Stimulated activated effector memory CD8-positive, alpha-beta T cell treated with anti-CD3 and anti-CD28 coated beads, Interleukin-12 subunit alpha, Interleukin-12 subunit beta, amount 100 ng/mL, for 72 hours (primary cell): Measurements from ENCODE around the gene ANKRD29.
"Not testable (repeated sequence)": the region's sequence is repeated elsewhere in the genome, so short reads cannot be mapped to it uniquely, and the experiment has no call there.

Source experiments
- ATAC-seq: fragments of 150-1000 bp; cut with Tn5 transposase; 2 replicates; pipeline ENCODE4 v1.10.0; 2021
- DNase-seq, 2 donors: peaks; one replicate each; pipeline ENCODE4 v3.0.0; 2021 to 2022; ENCODE audit warnings: low spot score in 2 of 2
- H3K27ac Mint-ChIP-seq: one replicate; pipeline ENCODE4 v1.8.0; 2022; ENCODE audit warnings: mild to moderate bottlenecking, mixed read lengths
- H3K36me3 Mint-ChIP-seq: one replicate; pipeline ENCODE4 v1.8.0; 2022; ENCODE audit warnings: mild to moderate bottlenecking, mixed read lengths
- H3K4me1 Mint-ChIP-seq: one replicate; pipeline ENCODE4 v1.8.0; 2022; ENCODE audit warnings: mixed read lengths
- H3K4me3 Mint-ChIP-seq: one replicate; pipeline ENCODE4 v1.8.0; 2022; ENCODE audit warnings: mild to moderate bottlenecking, mixed read lengths
- H3K9me3 Mint-ChIP-seq: one replicate; pipeline ENCODE4 v1.8.0; 2022; ENCODE audit warnings: mixed read lengths

ANKRD29 gene

GRCh38 chr18:23640052-23640451 is 22.7 kb downstream of the ANKRD29 start:
- H3K36me3 Mint-ChIP-seq = no peaks in the 10 kb centered on the region
- no peak overlapping the region for H3K27ac Mint-ChIP-seq
- H3K9me3 Mint-ChIP-seq = no peaks in the 10 kb centered on the region
- ATAC-seq = no peak
- no peak for DNase-seq
- H3K4me1 Mint-ChIP-seq = no peaks in the 10 kb centered on the region
- H3K4me3 Mint-ChIP-seq = no peak overlapping the region

GRCh38 chr18:23636433-23636832 is 26.3 kb downstream of the ANKRD29 start:
- ATAC-seq, DNase-seq, H3K9me3 Mint-ChIP-seq, H3K4me3 Mint-ChIP-seq, H3K4me1 Mint-ChIP-seq, H3K36me3 Mint-ChIP-seq, H3K27ac Mint-ChIP-seq: not testable (repeated sequence)

GRCh38 chr18:23636071-23636399 is 26.7 kb downstream of the ANKRD29 start:
- Mint-ChIP-seq H3K4me1 (no peaks in the 10 kb centered on the region), H3K36me3 (no peaks in the 10 kb centered on the region), H3K4me3 (no peak overlapping the region), H3K9me3 (no peaks in the 10 kb centered on the region), H3K27ac (no peak overlapping the region)
- no peak for ATAC-seq
- DNase-seq = no peak

- Mint-ChIP-seq H3K4me3 (no peak overlapping the region), H3K4me1 (no peaks in the 10 kb centered on the region), H3K9me3 (no peaks in the 10 kb centered on the region), H3K27ac (no peak overlapping the region), H3K36me3 (no peaks in the 10 kb centered on the region)
- no peak for ATAC-seq
- no peak for DNase-seq
Observed at GRCh38 chr18:23635283-23636070, 27.2 kb downstream of the ANKRD29 start.

- Mint-ChIP-seq H3K27ac (no peak overlapping the region), H3K36me3 (no peaks in the 10 kb centered on the region), H3K4me3 (no peak overlapping the region), H3K9me3 (no peaks in the 10 kb centered on the region), H3K4me1 (no peaks in the 10 kb centered on the region)
- ATAC-seq = no peak
- no peak for DNase-seq
Observed at GRCh38 chr18:23634692-23635091, 28.0 kb downstream of the ANKRD29 start.

GRCh38 chr18:23632615-23633014 is 30.1 kb downstream of the ANKRD29 start:
- no peak for DNase-seq
- Mint-ChIP-seq H3K4me1 (no peaks in the 10 kb centered on the region), H3K27ac (no peak overlapping the region), H3K4me3 (no peak overlapping the region), H3K36me3 (no peaks in the 10 kb centered on the region), H3K9me3 (no peaks in the 10 kb centered on the region)
- no peak for ATAC-seq

- no peak overlapping the region for H3K4me3 Mint-ChIP-seq
- ATAC-seq = no peak
Observed at GRCh38 chr18:23631746-23632145, 31.0 kb downstream of the ANKRD29 start.

GRCh38 chr18:23631312-23631711 is 31.4 kb downstream of the ANKRD29 start:
- Mint-ChIP-seq H3K27ac (no peak overlapping the region), H3K4me3 (no peak overlapping the region), H3K4me1 (peaks cover 6% of the 10 kb centered on the region), H3K9me3 (no peaks in the 10 kb centered on the region), H3K36me3 (no peaks in the 10 kb centered on the region)
- DNase-seq (no peak), ATAC-seq (no peak)

More at GRCh38 chr18:23631746-23632145, 31.0 kb downstream of the ANKRD29 start:
- Mint-ChIP-seq H3K9me3 (no peaks in the 10 kb centered on the region), H3K27ac (no peak overlapping the region), H3K4me1 (peaks cover 2% of the 10 kb centered on the region), H3K36me3 (no peaks in the 10 kb centered on the region)
- no peak for DNase-seq

GRCh38 chr18:23629444-23629946 is 33.2 kb downstream of the ANKRD29 start:
- DNase-seq (no peak), ATAC-seq (peak; percentile 60)
- no peak overlapping the region for H3K4me3 Mint-ChIP-seq
- peaks cover 18% of the 10 kb centered on the region for H3K4me1 Mint-ChIP-seq
- H3K27ac Mint-ChIP-seq = no peak overlapping the region
- H3K36me3 Mint-ChIP-seq = no peaks in the 10 kb centered on the region
- no peaks in the 10 kb centered on the region for H3K9me3 Mint-ChIP-seq

GRCh38 chr18:23627970-23628369 is 34.7 kb downstream of the ANKRD29 start:
- no peak for ATAC-seq
- no peak for DNase-seq
- Mint-ChIP-seq H3K27ac (no peak overlapping the region), H3K36me3 (no peaks in the 10 kb centered on the region), H3K4me3 (no peak overlapping the region), H3K4me1 (peaks cover 18% of the 10 kb centered on the region), H3K9me3 (no peaks in the 10 kb centered on the region)

- H3K36me3 Mint-ChIP-seq = no peaks in the 10 kb centered on the region
- DNase-seq = no peak
Observed at GRCh38 chr18:23627321-23627720, 35.4 kb downstream of the ANKRD29 start.

GRCh38 chr18:23626451-23627279 is 36.0 kb downstream of the ANKRD29 start:
- no peaks in the 10 kb centered on the region for H3K9me3 Mint-ChIP-seq
- peak overlapping the region; percentile 18 for H3K27ac Mint-ChIP-seq
- H3K36me3 Mint-ChIP-seq = no peaks in the 10 kb centered on the region
- H3K4me1 Mint-ChIP-seq = peaks cover 24% of the 10 kb centered on the region
- ATAC-seq (peak; percentile 81), DNase-seq (no peak)
- no peak overlapping the region for H3K4me3 Mint-ChIP-seq

More at GRCh38 chr18:23627321-23627720, 35.4 kb downstream of the ANKRD29 start:
- Mint-ChIP-seq H3K9me3 (no peaks in the 10 kb centered on the region), H3K27ac (no peak overlapping the region), H3K4me1 (peaks cover 18% of the 10 kb centered on the region), H3K4me3 (no peak overlapping the region)
- peak; percentile 43 for ATAC-seq

GRCh38 chr18:23623040-23623439 is 39.7 kb downstream of the ANKRD29 start:
- Mint-ChIP-seq H3K36me3 (no peaks in the 10 kb centered on the region), H3K27ac (no peak overlapping the region), H3K4me3 (no peak overlapping the region), H3K4me1 (peaks cover 36% of the 10 kb centered on the region), H3K9me3 (no peaks in the 10 kb centered on the region)
- no peak for DNase-seq
- ATAC-seq = no peak

GRCh38 chr18:23619388-23619881 is 43.3 kb downstream of the ANKRD29 start:
- H3K9me3 Mint-ChIP-seq = no peaks in the 10 kb centered on the region
- H3K4me3 Mint-ChIP-seq = peak overlapping the region; percentile 59
- peaks cover 18% of the 10 kb centered on the region for H3K4me1 Mint-ChIP-seq
- H3K27ac Mint-ChIP-seq = no peak overlapping the region
- DNase-seq (no peak), ATAC-seq (peak; percentile 53)
- no peaks in the 10 kb centered on the region for H3K36me3 Mint-ChIP-seq

- peak; percentile 35 for ATAC-seq
- no peaks in the 10 kb centered on the region for H3K9me3 Mint-ChIP-seq
- no peak overlapping the region for H3K27ac Mint-ChIP-seq
- DNase-seq = no peak
- no peaks in the 10 kb centered on the region for H3K36me3 Mint-ChIP-seq
- H3K4me3 Mint-ChIP-seq = peak overlapping the region; percentile 59
- peaks cover 18% of the 10 kb centered on the region for H3K4me1 Mint-ChIP-seq
Observed at GRCh38 chr18:23618862-23619387, 43.8 kb downstream of the ANKRD29 start.
